Spleen (tissue), 11 donors: Measurements from ENCODE around the gene CDH7. TPM values are rescaled to one million over a fixed set of nuclear protein-coding genes. Genes with fewer than 3 reads are reported as not detected.

ENCODE experiments used
- DNase-seq: peaks from one replicate; pipeline ENCODE4 v3.0.0-alpha.2; 2020
- H3K27ac ChIP-seq, 8 donors: fragments of 200-600 bp; sonication (generic) in 7 of 8; 1 replicate in 4 of 8; 2 replicates in 4 of 8; pipeline versions ENCODE4 v1.5.0 to v1.8.0; 2016 to 2021; ENCODE audit warnings: inconsistent platforms in 4 of 8, mild to moderate bottlenecking in 4 of 8, moderate library complexity in 1 of 8
- H3K27me3 ChIP-seq, 7 donors: fragments of 200-600 bp; sonication (generic) in 6 of 7; replicated peaks in 1 of 7; 1 replicate in 4 of 7; 2 replicates in 3 of 7; pipeline versions ENCODE4 v1.5.0 to v1.8.0; 2016 to 2021; ENCODE audit warnings: inconsistent platforms in 3 of 7, mild to moderate bottlenecking in 1 of 7
- H3K36me3 ChIP-seq, 6 donors: fragments of 200-600 bp; sonication (generic) in 5 of 6; 1 replicate in 4 of 6; 2 replicates in 2 of 6; pipeline versions ENCODE4 v1.5.0 to v1.8.0; 2016 to 2021; ENCODE audit warnings: inconsistent platforms in 2 of 6
- H3K4me1 ChIP-seq, 6 donors: fragments of 200-600 bp; sonication (generic) in 5 of 6; 1 replicate in 3 of 6; 2 replicates in 3 of 6; pipeline versions ENCODE4 v1.5.0 to v1.8.0; 2016 to 2021; ENCODE audit warnings: inconsistent platforms in 3 of 6
- H3K4me3 ChIP-seq, 8 donors: fragments of 200-600 bp; sonication (generic) in 7 of 8; 1 replicate in 4 of 8; 2 replicates in 4 of 8; pipeline versions ENCODE4 v1.5.0 to v1.8.0; 2016 to 2021; ENCODE audit warnings: inconsistent platforms in 4 of 8, mild to moderate bottlenecking in 4 of 8, moderate library complexity in 2 of 8
- H3K9me3 ChIP-seq, 8 donors: fragments of 200-600 bp; sonication (generic) in 7 of 8; 1 replicate in 4 of 8; 2 replicates in 4 of 8; pipeline versions ENCODE4 v1.5.0 to v1.8.0; 2016 to 2021; ENCODE audit warnings: inconsistent platforms in 4 of 8
- POLR2A ChIP-seq, 3 donors: fragments of 450-650 bp; IDR thresholded peaks; one replicate each; pipeline ENCODE4 v1.5.1; 2017; ENCODE audit warnings: antibody characterized with exemption in 3 of 3, mild to moderate bottlenecking in 1 of 3
- POLR2AphosphoS5 ChIP-seq, 3 donors: sonication (generic); formaldehyde crosslinking; IDR thresholded peaks; one replicate each; pipeline ENCODE4 v1.5.1; 2017; ENCODE audit warnings: antibody characterized with exemption in 3 of 3
- WGBS, 5 donors: extraction: QIAGEN DNeasy Blood & Tissue Kit in 3 of 5; methylation state at CpG; one replicate each; pipeline versions ENCODE4 v1.1.5 to v1.1.7; 2013 to 2018; 5-methylcytosine and 5-hydroxymethylcytosine counted together
- intact Hi-C: fragments of 100-400 bp; cut with DNase I; formaldehyde crosslinking; loops from one replicate; pipeline ENCODE4 v1.15.0; 2023; ENCODE audit warnings: low total_unique reads
- polyA plus RNA-seq, 3 donors: library from polyadenylated mRNA; stranded (reverse); fragments of 200-250 nt; gene quantifications; one replicate each; pipeline ENCODE4 v1.2.1, GENCODE V29; 2013
- total RNA-seq, 7 donors: library from RNA; depleted of rRNA in 3 of 7; stranded (reverse); fragments of >200 nt in 3 of 7; fragmentation: NEBNext Ultra II Directional in 4 of 7; extraction: Animal tissue kit (Norgen Biotek cat#: 25700) in 4 of 7; gene quantifications; one replicate each; pipeline versions ENCODE4 v1.1.0 to v1.2.1, GENCODE V29; 2016 to 2021
- TF ChIP-seq, protein P1 (sequence below), 11 experiments: fragments of 200-600 bp in 7 of 11; fragments of 450-650 bp in 4 of 11; sonication (generic) in 4 of 11; IDR thresholded peaks in 8 of 11; conservative IDR thresholded peaks in 3 of 11; 1 replicate in 7 of 11; 2 replicates in 4 of 11; pipeline versions ENCODE4 v1.4.0 to v1.8.0; 2016 to 2021; ENCODE audit warnings: antibody characterized with exemption in 11 of 11, inconsistent platforms in 4 of 11, mild to moderate bottlenecking in 1 of 11
- donor health status: healthy with polysubstance abuse.
- donor health status: DM: no; HTN: no; CAD: no; lungs with moderate emphysema.
- donor health status: DM: no; HTN: no; CAD: no.
- donor health status: Bipolar disorder and iron deficiency.
- donor health status: healthy.
- donor health status: DM: no; HTN: no; CAD: no.
- donor health status: DM: yes; HTN: yes; CAD: no.

Gene CDH7
- total and polyA plus RNA-seq, 10 donors = under 0.01 to 0.09 (median 0.06) TPM; not detected in 6

DNA sequence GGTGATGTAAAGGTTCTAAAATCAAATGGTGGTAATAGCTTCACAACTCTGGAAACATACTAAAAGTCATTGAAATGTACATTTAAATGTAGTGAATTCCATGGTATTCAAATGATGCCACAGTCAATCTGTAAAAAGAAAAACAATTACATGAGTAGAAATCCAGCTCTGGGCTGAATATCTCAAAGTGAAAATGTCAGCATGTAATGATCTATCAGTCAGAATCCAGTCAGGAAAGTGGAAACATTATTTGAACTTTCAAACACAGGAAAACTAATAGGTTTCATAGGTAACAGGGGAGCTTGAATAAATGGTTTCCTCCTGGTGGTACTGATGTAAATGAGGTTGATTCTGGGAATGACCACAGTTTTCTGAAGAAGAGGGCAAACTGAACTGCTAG is 186.4 kb downstream of the CDH7 start:
- Histone ChIP-seq H3K27ac (no peak overlapping the region), H3K4me1 (no peaks in the 10 kb centered on the region), H3K9me3 (peaks cover 0 to 3% (median 0%) of the 10 kb centered on the region in 8 donors), H3K27me3 (no peaks in the 10 kb centered on the region), H3K4me3 (no peak overlapping the region), H3K36me3 (no peaks in the 10 kb centered on the region)
- DNase-seq = no peak
- no peak for TF ChIP-seq POLR2AphosphoS5 (IDR thresholded peaks at IDR 0.05)
- TF ChIP-seq, protein P1, sequence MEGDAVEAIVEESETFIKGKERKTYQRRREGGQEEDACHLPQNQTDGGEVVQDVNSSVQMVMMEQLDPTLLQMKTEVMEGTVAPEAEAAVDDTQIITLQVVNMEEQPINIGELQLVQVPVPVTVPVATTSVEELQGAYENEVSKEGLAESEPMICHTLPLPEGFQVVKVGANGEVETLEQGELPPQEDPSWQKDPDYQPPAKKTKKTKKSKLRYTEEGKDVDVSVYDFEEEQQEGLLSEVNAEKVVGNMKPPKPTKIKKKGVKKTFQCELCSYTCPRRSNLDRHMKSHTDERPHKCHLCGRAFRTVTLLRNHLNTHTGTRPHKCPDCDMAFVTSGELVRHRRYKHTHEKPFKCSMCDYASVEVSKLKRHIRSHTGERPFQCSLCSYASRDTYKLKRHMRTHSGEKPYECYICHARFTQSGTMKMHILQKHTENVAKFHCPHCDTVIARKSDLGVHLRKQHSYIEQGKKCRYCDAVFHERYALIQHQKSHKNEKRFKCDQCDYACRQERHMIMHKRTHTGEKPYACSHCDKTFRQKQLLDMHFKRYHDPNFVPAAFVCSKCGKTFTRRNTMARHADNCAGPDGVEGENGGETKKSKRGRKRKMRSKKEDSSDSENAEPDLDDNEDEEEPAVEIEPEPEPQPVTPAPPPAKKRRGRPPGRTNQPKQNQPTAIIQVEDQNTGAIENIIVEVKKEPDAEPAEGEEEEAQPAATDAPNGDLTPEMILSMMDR (IDR thresholded peaks at IDR 0.05 in 8 of 11, conservative IDR thresholded peaks at IDR 0.05 in 3 of 11) = no peak
- TF ChIP-seq POLR2A (IDR thresholded peaks at IDR 0.05) = no peak
- intact Hi-C loops = no loop called here

DNA sequence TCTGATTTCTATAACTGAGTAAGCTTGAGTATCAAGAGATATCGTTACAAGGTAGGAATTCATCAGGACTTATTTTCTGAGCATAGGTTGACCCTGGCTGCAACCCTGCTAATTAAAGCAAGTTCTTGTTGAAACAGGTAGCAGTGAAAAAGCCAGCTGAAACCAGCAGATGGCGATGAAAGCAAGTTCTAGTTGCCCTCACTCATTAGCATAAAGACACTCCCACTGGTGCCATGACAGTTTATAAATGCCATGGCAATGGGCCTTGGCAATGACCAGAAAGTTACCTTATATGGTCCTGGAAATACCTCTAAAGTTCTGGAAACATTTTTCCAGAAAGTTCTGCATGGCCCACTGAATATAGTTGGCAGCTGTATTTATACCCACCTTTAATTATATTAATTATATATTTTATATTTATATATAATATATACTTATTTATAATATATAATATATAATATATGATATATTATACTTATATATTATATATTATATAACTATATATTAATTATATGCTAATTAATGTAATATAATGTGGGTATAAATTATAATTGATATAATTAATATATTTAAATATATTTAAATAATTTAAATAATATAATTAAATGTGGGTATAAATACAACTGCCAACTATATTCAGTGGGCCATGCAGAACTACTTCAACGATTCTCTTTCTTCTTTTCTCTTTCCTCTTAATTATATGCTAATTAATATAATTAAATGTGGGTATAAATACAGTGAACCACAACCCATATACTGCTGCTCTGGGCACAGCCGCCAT is 188.0 kb downstream of the CDH7 start:
- Histone ChIP-seq H3K4me1 (no peaks in the 10 kb centered on the region), H3K27me3 (no peaks in the 10 kb centered on the region), H3K27ac (no peak overlapping the region), H3K36me3 (no peaks in the 10 kb centered on the region), H3K4me3 (no peak overlapping the region), H3K9me3 (no peaks in the 10 kb centered on the region)
- DNase-seq = no peak
- TF ChIP-seq POLR2A (IDR thresholded peaks at IDR 0.05) (no peak), POLR2AphosphoS5 (IDR thresholded peaks at IDR 0.05) (no peak)
- TF ChIP-seq, protein P1 (IDR thresholded peaks at IDR 0.05 in 8 of 11, conservative IDR thresholded peaks at IDR 0.05 in 3 of 11) = no peak
- intact Hi-C loops = no loop called here
- WGBS, 5 donors = 83 to 87% (median 87%) methylated on average over 4 of the region's 4 CpGs
